HG03097 (cell line): ENCODE measurements around the gene BMP7.

Experiments used
- ATAC-seq: cut with Tn5 transposase; IDR thresholded peaks from one replicate; pipeline ENCODE4 v1.9.1; 2021; ENCODE audit not compliant: unreplicated experiment, low FRiP score

BMP7 gene

GRCh38 chr20:57236813-57237584 lies 29.4 kb downstream of the BMP7 start:
- no peak for ATAC-seq

- ATAC-seq, result no peak
These were observed 31.7 kb downstream of the BMP7 start for GRCh38 chr20:57234556-57235251.

- no peak for ATAC-seq
These were observed 34.5 kb downstream of the BMP7 start for GRCh38 chr20:57231951-57232428.

GRCh38 chr20:57231161-57231560 lies 35.3 kb downstream of the BMP7 start:
- no peak for ATAC-seq

- ATAC-seq, result no peak
These were observed 36.2 kb downstream of the BMP7 start for GRCh38 chr20:57230247-57230646.

GRCh38 chr20:57229490-57229889 lies 37.0 kb downstream of the BMP7 start:
- ATAC-seq, result no peak

- no peak for ATAC-seq
These were observed 40.6 kb downstream of the BMP7 start for GRCh38 chr20:57225830-57226229.

- no peak for ATAC-seq
These were observed 41.2 kb downstream of the BMP7 start for GRCh38 chr20:57225197-57225733.

GRCh38 chr20:57224641-57225138 lies 41.8 kb downstream of the BMP7 start:
- ATAC-seq, result no peak

GRCh38 chr20:57223648-57224489 lies 42.6 kb downstream of the BMP7 start:
- ATAC-seq, result no peak

- ATAC-seq, result no peak
These were observed 43.9 kb downstream of the BMP7 start for GRCh38 chr20:57222631-57222950.

GRCh38 chr20:57221916-57222630 lies 44.4 kb downstream of the BMP7 start:
- ATAC-seq, result no peak

- no peak for ATAC-seq
These were observed 45.9 kb downstream of the BMP7 start for GRCh38 chr20:57220337-57221145.

- no peak for ATAC-seq
These were observed 47.3 kb downstream of the BMP7 start for GRCh38 chr20:57219071-57219677.

- ATAC-seq, result no peak
These were observed 48.0 kb downstream of the BMP7 start for GRCh38 chr20:57218489-57218888.

GRCh38 chr20:57217802-57218201 lies 48.6 kb downstream of the BMP7 start:
- no peak for ATAC-seq

- ATAC-seq, result no peak
These were observed 49.8 kb downstream of the BMP7 start for GRCh38 chr20:57216669-57217068.

- no peak for ATAC-seq
These were observed 50.5 kb downstream of the BMP7 start for GRCh38 chr20:57215826-57216471.
